GM06990 (cell line): ENCODE measurements around the gene ILK.

Experiments used
- DNase-seq: peaks from one replicate; pipeline ENCODE4 v3.0.0-alpha.2; 2011; ENCODE audit not compliant: insufficient read length; ENCODE audit errors: extremely low read depth
- H3K27me3 ChIP-seq: replicated peaks from 2 replicates; pipeline ENCODE4 v1.6.0; 2011; ENCODE audit warnings: low read length; ENCODE audit not compliant: control insufficient read depth, insufficient read depth
- H3K36me3 ChIP-seq: 2 replicates; pipeline ENCODE4 v1.5.1; 2011; ENCODE audit warnings: low read length; ENCODE audit not compliant: control insufficient read depth, insufficient read depth
- H3K4me3 ChIP-seq: replicated peaks from 2 replicates; pipeline ENCODE4 v1.5.1; 2011; ENCODE audit warnings: low read depth, mild to moderate bottlenecking, control low read depth, low read length
- CTCF ChIP-seq: IDR thresholded peaks from 2 replicates; pipeline ENCODE4 v1.5.1; 2011; ENCODE audit warnings: low read length, control low read depth, mild to moderate bottlenecking, inconsistent platforms; ENCODE audit not compliant: insufficient read depth, poor library complexity, severe bottlenecking

ILK gene

DNA sequence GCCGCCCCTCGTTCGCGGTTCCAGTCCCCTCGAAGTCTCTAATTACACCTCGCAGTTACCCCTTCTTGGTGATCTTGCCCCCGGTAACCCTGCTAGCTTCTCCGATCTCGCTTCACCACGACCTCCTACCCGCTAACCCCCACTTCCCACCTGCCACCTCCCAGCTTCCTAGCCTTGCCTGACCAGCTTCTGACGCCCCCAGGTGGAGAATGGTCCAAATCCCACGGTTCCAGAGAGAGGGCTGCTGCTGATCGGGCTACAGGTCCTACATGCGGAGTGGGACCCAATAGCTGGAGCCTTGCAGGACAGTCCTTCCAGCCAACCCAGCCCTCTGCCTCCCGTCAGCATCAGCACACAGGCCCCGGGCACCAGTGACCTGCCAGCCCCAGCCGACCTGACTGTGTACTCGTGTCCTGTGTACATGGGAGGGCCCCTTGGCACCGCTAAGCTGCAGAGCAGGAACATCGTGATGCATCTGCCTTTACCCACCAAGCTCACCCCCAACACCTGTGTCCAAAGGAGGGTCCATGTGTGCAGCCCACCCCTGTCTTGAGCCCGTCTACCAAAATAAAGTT is 32.1 kb upstream of the ILK start:
- DNase-seq = no peak
- H3K27me3 ChIP-seq = no peaks in the 10 kb centered on the region
- no peak for TF ChIP-seq CTCF
- H3K36me3 ChIP-seq = peaks cover 4% of the 10 kb centered on the region
- no peak overlapping the region for H3K4me3 ChIP-seq

DNA sequence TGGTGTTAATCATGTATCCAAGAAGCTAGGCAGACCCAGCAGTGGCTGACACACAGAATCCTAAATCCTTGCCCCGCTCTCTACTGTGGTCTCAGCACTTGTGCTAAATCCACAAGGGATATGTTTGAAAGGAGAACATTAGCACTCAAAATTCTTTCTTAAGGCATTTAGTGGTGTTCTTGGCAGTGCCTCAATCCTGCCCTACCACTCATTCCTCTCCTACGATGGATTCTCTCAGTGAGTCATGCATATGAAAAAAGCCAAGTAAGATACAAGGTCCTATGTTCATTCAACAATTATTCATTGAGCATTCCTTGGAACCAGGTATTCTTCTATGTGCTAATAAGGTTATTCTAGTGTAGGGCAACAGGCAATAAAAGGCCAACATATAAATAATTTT is 31.4 kb upstream of the ILK start:
- DNase-seq = no peak
- no peak overlapping the region for H3K4me3 ChIP-seq
- no peak for TF ChIP-seq CTCF
- H3K27me3 ChIP-seq = no peaks in the 10 kb centered on the region
- peaks cover 3% of the 10 kb centered on the region for H3K36me3 ChIP-seq

DNA sequence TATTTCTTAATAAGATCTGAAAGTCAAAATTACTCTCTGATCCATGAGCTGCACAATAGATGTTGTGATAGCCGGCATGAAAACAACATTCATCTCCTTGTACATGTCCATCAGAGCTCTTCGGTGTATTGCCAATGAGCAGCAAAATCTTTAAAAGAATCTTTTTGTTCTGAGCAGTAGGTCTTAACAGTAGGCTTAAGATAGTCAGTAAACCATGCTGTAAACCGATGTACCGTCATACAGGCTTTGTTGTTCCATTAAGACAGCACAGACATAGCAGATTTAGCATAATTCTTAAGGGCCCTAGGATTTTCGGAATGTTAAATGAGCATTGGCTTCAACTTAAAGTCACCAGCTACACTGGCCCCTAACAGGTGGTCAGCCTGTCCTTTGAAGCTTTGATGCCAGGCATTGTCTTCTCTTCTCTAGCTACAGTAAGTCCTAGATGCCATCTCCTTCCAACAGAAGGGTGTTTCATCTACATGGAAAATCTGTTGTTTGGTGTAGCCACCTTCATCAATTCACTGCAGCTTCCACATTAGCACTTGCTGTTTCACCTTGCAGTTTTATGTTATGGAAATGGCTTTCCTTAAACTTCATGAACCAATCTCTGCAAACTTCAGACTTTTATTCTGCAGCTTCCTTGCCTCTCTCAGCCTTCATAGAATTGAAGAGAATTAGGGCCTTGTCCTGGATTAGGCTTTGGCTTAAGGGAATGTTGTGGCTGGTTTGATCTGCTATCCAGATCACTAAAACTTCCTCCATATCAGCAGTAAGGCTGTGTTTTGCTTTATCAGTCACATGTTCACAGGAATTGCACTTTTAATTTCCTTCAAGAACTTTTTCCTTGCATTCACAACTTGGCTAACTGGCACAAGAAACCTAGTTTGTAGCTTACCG is 28.5 kb upstream of the ILK start:
- H3K27me3 ChIP-seq = no peaks in the 10 kb centered on the region
- H3K36me3 ChIP-seq = no peaks in the 10 kb centered on the region; the same call in none of the 2 replicates
- no peak for TF ChIP-seq CTCF
- no peak for DNase-seq
- H3K4me3 ChIP-seq = no peak overlapping the region

DNA sequence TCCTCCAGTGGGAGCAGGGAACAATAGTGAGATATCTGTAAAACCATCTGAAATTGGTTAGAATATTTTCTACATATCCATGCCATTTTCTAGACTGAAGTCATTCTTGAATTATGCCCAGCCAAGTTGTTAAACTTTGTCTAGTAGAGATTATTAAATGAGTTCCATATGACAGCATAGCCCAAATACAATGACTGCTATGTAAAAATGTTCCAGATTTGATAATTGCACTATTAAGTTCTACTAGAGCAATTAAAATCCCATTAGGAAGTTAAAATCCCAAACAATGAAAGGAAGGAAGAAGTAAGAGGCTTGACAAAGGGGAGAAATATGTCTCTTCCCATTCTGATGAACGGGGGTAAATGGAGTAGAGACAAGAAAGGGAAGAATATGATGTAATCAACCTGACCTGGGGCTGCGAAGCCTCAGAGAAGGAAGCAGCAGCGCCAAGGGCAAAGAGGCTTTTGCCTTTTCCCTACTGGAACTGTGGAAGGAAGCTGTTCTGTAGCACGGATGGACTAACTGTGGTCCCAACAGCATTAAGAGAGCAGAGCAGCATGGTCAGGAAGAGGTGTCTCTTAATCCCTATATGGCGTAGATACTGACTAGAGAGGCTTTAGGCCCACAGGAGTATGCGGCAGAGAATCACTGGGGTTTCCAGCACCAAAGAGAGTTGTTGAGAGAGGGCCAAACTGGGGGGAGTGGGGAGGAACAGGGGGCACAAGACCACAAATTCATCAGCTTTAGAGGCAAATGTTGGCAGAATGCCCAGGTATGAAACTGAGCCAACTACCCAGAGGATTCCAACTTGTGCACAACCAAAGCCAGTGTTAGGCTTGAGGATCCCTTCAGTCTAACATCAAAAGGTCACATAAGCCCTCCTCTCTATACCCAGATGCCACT is 26.9 kb upstream of the ILK start:
- H3K27me3 ChIP-seq = no peaks in the 10 kb centered on the region
- no peak for TF ChIP-seq CTCF
- no peak overlapping the region for H3K4me3 ChIP-seq
- DNase-seq = no peak
- H3K36me3 ChIP-seq = no peaks in the 10 kb centered on the region; the same call in none of the 2 replicates

- no peak for TF ChIP-seq CTCF
- no peak for DNase-seq
- Histone ChIP-seq H3K27me3 (no peaks in the 10 kb centered on the region), H3K4me3 (no peak overlapping the region), H3K36me3 (no peaks in the 10 kb centered on the region; the same call in 1 of the 2 replicates)
Observed at GRCh38 chr11:6578134-6578533, 25.4 kb upstream of the ILK start.
